ENCODE data around the gene ADK. TPM values are rescaled to one million over a fixed set of nuclear protein-coding genes. Genes with fewer than 3 reads are reported as not detected.
"Not testable (repeated sequence)": the region's sequence is repeated elsewhere in the genome, so short reads cannot be mapped to it uniquely, and the experiment has no call there.

ADK gene
- total and polyA plus RNA-seq, 2 experiments from 2014 or later = 39.9 to 53.0 TPM

DNA sequence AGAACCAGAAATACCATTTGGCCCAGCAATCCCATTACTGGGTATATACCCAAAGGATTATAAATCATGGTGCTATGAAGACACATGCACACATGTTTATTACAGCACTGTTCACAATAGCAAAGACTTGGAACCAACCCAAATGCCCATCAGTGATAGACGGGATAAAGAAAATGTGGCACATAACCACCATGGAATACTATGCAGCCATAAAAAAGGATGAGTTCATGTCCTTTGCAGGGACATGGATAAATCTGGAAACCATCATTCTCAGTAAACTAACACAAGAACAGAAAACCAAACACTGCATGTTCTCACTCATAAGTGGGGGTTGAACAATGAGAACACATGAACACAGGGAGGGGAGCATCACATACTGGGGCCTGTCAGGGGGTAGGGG is 306.5 kb downstream of the ADK start:
- not testable (repeated sequence) for H3K4me1 ChIP-seq (ENCODE audit: insufficient read depth); H3K4me2 ChIP-seq; H3K27me3 Mint-ChIP-seq (ENCODE audit: insufficient read depth, low read depth, poor library complexity); H3F3A ChIP-seq (replicated peaks; ENCODE audit: low read depth); H4K20me1 ChIP-seq (replicated peaks; ENCODE audit: insufficient read depth); H3K4me1 Mint-ChIP-seq; H3K27ac Mint-ChIP-seq; H3K27ac ChIP-seq (ENCODE audit: low read depth); H3K4me3 Mint-ChIP-seq; H3K9me2 ChIP-seq (ENCODE audit: insufficient read depth); H3K79me2 ChIP-seq (replicated peaks; ENCODE audit: insufficient read depth); H2AFZ ChIP-seq; DNase-seq (ENCODE audit: low spot score); H3K27me3 ChIP-seq (ENCODE audit: insufficient read depth); ATAC-seq; H3K36me3 ChIP-seq (ENCODE audit: insufficient read depth); H3K9me3 Mint-ChIP-seq; H3K4me3 ChIP-seq
- peaks cover 10% of the 10 kb centered on the region; the same call in 2 of the 3 replicates for H3K36me3 Mint-ChIP-seq (ENCODE audit: low read depth)

DNA sequence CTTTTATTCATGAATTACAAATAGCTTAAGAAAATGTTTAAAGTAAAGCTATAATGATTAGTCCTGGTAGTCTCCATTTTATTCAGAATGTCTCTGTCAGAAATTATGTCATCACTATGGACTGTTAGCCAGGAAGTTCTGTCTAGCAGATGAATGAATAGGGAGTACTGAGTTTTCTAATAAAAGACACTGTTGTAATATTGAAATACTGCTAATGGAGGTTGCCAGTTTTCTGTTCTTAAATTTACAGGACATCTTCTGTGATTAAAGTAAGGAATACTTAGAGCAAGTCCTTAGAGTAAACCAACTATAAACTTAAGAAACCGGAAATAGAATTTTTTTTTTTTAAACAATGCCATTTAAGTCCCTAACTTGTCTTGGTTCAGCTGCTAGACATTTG is 309.8 kb downstream of the ADK start:
- H3K4me3 Mint-ChIP-seq = no peak overlapping the region
- peaks cover 8% of the 10 kb centered on the region; the same call in 2 of the 3 replicates for H3K36me3 Mint-ChIP-seq (ENCODE audit: low read depth)
- no peaks in the 10 kb centered on the region for H3K9me2 ChIP-seq (ENCODE audit: insufficient read depth)
- no peaks in the 10 kb centered on the region for H3K4me1 ChIP-seq (ENCODE audit: insufficient read depth)
- H3K9me3 Mint-ChIP-seq = no peaks in the 10 kb centered on the region; the same call in 2 of the 3 replicates
- H4K20me1 ChIP-seq (replicated peaks; ENCODE audit: insufficient read depth) = no peaks in the 10 kb centered on the region
- H3K27me3 ChIP-seq (ENCODE audit: insufficient read depth) = no peaks in the 10 kb centered on the region
- ATAC-seq (no peak), DNase-seq (ENCODE audit: low spot score) (no peak)
- H3K4me1 Mint-ChIP-seq = no peaks in the 10 kb centered on the region
- no peak overlapping the region for H2AFZ ChIP-seq
- no peak overlapping the region for H3K27ac ChIP-seq (ENCODE audit: low read depth)
- H3K79me2 ChIP-seq (replicated peaks; ENCODE audit: insufficient read depth) = no peaks in the 10 kb centered on the region
- no peak overlapping the region for H3K27ac Mint-ChIP-seq
- no peak overlapping the region for H3K4me3 ChIP-seq
- H3K36me3 ChIP-seq (ENCODE audit: insufficient read depth) = no peaks in the 10 kb centered on the region
- H3F3A ChIP-seq (replicated peaks; ENCODE audit: low read depth) = no peaks in the 10 kb centered on the region
- H3K4me2 ChIP-seq = no peak overlapping the region
- no peaks in the 10 kb centered on the region for H3K27me3 Mint-ChIP-seq (ENCODE audit: insufficient read depth, low read depth, poor library complexity)
- TF ChIP-seq EZH2phosphoT487 (IDR thresholded peaks at IDR 0.05; ENCODE audit: unreplicated experiment) (no peak), ZNF114 (CRISPR knock-in tag; IDR thresholded peaks at IDR 0.05) (no peak), JUNB (IDR thresholded peaks at IDR 0.05; ENCODE audit: unreplicated experiment) (no peak), EZH2 (IDR thresholded peaks at IDR 0.05; ENCODE audit: low read depth, unreplicated experiment) (no peak), POLR2AphosphoS5 (IDR thresholded peaks at IDR 0.05; ENCODE audit: low read depth) (no peak), NANOG (IDR thresholded peaks at IDR 0.05; ENCODE audit: borderline replicate concordance) (no peak)
- TF ChIP-seq, protein P1, sequence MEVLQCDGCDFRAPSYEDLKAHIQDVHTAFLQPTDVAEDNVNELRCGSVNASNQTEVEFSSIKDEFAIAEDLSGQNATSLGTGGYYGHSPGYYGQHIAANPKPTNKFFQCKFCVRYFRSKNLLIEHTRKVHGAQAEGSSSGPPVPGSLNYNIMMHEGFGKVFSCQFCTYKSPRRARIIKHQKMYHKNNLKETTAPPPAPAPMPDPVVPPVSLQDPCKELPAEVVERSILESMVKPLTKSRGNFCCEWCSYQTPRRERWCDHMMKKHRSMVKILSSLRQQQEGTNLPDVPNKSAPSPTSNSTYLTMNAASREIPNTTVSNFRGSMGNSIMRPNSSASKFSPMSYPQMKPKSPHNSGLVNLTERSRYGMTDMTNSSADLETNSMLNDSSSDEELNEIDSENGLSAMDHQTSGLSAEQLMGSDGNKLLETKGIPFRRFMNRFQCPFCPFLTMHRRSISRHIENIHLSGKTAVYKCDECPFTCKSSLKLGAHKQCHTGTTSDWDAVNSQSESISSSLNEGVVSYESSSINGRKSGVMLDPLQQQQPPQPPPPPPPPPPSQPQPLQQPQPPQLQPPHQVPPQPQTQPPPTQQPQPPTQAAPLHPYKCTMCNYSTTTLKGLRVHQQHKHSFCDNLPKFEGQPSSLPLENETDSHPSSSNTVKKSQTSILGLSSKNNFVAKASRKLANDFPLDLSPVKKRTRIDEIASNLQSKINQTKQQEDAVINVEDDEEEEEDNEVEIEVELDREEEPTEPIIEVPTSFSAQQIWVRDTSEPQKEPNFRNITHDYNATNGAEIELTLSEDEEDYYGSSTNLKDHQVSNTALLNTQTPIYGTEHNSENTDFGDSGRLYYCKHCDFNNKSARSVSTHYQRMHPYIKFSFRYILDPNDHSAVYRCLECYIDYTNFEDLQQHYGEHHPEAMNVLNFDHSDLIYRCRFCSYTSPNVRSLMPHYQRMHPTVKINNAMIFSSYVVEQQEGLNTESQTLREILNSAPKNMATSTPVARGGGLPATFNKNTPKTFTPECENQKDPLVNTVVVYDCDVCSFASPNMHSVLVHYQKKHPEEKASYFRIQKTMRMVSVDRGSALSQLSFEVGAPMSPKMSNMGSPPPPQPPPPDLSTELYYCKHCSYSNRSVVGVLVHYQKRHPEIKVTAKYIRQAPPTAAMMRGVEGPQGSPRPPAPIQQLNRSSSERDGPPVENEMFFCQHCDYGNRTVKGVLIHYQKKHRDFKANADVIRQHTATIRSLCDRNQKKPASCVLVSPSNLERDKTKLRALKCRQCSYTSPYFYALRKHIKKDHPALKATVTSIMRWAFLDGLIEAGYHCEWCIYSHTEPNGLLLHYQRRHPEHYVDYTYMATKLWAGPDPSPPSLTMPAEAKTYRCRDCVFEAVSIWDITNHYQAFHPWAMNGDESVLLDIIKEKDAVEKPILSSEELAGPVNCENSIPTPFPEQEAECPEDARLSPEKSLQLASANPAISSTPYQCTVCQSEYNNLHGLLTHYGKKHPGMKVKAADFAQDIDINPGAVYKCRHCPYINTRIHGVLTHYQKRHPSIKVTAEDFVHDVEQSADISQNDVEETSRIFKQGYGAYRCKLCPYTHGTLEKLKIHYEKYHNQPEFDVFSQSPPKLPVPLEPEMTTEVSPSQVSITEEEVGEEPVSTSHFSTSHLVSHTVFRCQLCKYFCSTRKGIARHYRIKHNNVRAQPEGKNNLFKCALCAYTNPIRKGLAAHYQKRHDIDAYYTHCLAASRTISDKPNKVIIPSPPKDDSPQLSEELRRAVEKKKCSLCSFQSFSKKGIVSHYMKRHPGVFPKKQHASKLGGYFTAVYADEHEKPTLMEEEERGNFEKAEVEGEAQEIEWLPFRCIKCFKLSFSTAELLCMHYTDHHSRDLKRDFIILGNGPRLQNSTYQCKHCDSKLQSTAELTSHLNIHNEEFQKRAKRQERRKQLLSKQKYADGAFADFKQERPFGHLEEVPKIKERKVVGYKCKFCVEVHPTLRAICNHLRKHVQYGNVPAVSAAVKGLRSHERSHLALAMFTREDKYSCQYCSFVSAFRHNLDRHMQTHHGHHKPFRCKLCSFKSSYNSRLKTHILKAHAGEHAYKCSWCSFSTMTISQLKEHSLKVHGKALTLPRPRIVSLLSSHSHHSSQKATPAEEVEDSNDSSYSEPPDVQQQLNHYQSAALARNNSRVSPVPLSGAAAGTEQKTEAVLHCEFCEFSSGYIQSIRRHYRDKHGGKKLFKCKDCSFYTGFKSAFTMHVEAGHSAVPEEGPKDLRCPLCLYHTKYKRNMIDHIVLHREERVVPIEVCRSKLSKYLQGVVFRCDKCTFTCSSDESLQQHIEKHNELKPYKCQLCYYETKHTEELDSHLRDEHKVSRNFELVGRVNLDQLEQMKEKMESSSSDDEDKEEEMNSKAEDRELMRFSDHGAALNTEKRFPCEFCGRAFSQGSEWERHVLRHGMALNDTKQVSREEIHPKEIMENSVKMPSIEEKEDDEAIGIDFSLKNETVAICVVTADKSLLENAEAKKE (CRISPR knock-in tag; IDR thresholded peaks at IDR 0.05) = no peak
- TF ChIP-seq, protein P2, sequence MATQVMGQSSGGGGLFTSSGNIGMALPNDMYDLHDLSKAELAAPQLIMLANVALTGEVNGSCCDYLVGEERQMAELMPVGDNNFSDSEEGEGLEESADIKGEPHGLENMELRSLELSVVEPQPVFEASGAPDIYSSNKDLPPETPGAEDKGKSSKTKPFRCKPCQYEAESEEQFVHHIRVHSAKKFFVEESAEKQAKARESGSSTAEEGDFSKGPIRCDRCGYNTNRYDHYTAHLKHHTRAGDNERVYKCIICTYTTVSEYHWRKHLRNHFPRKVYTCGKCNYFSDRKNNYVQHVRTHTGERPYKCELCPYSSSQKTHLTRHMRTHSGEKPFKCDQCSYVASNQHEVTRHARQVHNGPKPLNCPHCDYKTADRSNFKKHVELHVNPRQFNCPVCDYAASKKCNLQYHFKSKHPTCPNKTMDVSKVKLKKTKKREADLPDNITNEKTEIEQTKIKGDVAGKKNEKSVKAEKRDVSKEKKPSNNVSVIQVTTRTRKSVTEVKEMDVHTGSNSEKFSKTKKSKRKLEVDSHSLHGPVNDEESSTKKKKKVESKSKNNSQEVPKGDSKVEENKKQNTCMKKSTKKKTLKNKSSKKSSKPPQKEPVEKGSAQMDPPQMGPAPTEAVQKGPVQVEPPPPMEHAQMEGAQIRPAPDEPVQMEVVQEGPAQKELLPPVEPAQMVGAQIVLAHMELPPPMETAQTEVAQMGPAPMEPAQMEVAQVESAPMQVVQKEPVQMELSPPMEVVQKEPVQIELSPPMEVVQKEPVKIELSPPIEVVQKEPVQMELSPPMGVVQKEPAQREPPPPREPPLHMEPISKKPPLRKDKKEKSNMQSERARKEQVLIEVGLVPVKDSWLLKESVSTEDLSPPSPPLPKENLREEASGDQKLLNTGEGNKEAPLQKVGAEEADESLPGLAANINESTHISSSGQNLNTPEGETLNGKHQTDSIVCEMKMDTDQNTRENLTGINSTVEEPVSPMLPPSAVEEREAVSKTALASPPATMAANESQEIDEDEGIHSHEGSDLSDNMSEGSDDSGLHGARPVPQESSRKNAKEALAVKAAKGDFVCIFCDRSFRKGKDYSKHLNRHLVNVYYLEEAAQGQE (IDR thresholded peaks at IDR 0.05; ENCODE audit: unreplicated experiment) = no peak
- TF ChIP-seq, protein P3, sequence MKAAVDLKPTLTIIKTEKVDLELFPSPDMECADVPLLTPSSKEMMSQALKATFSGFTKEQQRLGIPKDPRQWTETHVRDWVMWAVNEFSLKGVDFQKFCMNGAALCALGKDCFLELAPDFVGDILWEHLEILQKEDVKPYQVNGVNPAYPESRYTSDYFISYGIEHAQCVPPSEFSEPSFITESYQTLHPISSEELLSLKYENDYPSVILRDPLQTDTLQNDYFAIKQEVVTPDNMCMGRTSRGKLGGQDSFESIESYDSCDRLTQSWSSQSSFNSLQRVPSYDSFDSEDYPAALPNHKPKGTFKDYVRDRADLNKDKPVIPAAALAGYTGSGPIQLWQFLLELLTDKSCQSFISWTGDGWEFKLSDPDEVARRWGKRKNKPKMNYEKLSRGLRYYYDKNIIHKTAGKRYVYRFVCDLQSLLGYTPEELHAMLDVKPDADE (IDR thresholded peaks at IDR 0.05) = no peak
- TF ChIP-seq, protein P4, sequence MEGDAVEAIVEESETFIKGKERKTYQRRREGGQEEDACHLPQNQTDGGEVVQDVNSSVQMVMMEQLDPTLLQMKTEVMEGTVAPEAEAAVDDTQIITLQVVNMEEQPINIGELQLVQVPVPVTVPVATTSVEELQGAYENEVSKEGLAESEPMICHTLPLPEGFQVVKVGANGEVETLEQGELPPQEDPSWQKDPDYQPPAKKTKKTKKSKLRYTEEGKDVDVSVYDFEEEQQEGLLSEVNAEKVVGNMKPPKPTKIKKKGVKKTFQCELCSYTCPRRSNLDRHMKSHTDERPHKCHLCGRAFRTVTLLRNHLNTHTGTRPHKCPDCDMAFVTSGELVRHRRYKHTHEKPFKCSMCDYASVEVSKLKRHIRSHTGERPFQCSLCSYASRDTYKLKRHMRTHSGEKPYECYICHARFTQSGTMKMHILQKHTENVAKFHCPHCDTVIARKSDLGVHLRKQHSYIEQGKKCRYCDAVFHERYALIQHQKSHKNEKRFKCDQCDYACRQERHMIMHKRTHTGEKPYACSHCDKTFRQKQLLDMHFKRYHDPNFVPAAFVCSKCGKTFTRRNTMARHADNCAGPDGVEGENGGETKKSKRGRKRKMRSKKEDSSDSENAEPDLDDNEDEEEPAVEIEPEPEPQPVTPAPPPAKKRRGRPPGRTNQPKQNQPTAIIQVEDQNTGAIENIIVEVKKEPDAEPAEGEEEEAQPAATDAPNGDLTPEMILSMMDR (conservative IDR thresholded peaks at IDR 0.05; ENCODE audit: low read depth in 2 of 2) = no peak
